Embryonic facial prominence (tissue), 1 donor: ENCODE measurements around the gene DLG2.
"Not testable (repeated sequence)": the region's sequence is repeated elsewhere in the genome, so short reads cannot be mapped to it uniquely, and the experiment has no call there.

Source experiments
- DNase-seq: peaks from one replicate; pipeline ENCODE4 v3.0.0-alpha.2; 2016; ENCODE audit errors: extremely low spot score

Gene DLG2

GRCh38 chr11:83785942-83786341 is 1841.2 kb downstream of the DLG2 start:
- DNase-seq = no peak

DNA sequence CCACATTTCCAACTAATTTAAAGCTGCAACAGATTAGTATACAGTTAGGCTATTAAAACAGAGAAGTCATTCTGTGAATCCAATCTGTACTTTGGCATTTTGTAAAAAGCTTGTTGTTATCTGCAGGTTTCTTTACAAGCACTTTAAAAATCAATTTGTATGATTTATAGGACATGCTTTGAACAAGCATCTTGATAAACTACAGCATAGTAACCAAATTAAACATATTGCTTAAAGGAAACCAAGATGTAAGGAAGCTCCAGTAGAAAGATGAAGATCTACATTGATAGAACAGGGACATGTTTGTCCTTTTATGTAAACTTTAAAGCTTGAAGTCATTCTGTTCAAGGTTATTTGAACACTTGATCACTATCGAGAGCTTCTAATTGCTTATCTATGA is 1842.7 kb downstream of the DLG2 start:
- DNase-seq = no peak

- DNase-seq = no peak
These were observed 1844.8 kb downstream of the DLG2 start for GRCh38 chr11:83782329-83782728.

DNA sequence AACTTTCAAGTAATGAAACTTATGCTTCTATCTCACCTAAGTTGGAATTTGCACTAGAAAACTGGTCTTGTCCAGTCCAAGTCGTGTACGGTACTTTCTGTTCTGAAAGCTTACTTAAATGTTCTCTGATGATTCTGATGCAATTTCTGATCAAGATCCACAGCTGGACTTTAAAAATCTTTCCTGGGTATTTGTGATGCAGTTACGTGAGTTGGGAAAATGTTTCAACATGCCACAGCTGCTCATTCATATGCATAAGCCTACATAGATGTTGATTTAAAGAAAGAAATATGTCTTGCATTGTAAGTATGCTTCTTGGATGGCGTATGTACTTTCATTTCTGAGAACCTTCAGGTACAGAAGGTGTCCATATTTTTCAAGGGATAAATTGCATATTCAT is 1847.3 kb downstream of the DLG2 start:
- no peak for DNase-seq

DNA sequence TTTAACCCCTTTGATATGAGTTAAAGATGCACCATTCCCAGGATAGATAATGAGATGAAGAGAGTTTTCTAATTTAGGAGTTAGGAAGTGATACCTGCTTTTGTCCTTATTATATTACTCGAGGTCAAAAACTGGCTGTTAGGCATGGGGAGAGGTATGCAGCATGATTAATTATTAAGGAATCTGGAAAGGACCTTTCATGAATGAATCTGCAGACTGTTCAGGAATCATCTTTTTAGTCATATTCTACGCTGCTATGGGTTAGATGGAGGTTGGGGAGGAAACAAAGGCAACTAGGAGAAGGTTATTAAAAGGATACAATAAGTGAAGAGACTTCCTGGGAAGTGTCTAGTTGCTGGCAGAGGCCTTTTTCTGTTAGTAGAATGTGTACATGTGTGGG is 1848.5 kb downstream of the DLG2 start:
- DNase-seq = no peak

- no peak for DNase-seq
These were observed 1852.9 kb downstream of the DLG2 start for GRCh38 chr11:83773950-83774880.

DNA sequence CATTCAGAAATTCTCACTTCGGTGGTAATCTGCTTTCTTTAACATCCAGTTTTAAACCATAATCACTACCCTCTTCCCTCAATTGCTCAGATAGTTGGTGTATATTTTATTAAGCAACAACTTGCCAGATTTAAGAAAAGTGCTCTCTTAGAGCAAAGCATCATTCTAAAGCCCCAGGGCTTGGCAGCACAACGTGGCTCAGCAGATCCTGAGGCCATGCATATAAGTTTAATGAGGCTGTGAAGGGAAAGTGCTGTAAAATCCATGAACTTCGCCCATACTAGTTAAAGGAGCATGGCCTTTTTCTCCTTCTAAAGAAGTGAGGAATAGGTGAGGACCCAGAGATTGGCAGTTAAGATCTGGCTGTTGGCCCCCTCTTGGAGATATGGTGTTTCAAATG is 1858.7 kb downstream of the DLG2 start:
- DNase-seq = no peak

DNA sequence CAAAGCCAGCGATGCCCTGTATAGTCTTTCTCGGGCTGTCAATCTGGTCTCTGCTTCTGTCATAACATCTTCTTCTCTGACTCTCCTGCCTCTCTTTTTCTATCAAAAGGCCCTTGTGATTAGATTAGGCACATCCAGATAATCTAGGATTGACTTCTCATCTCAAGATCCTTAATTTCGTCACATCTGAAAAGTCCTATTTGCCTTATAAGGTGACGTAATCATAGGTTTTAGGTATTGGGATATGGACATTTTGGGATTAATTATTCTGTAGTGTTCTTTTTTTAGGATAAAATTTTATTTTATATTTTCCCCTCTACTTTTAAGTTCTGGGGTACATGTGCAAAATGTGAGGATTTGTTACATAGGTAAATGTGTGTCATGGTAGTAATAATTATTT is 1860.2 kb downstream of the DLG2 start:
- no peak for DNase-seq

- DNase-seq = no peak
These were observed 1862.5 kb downstream of the DLG2 start for GRCh38 chr11:83764643-83765042.

GRCh38 chr11:83760932-83761331 is 1866.2 kb downstream of the DLG2 start:
- no peak for DNase-seq

- no peak for DNase-seq
These were observed 1868.0 kb downstream of the DLG2 start for GRCh38 chr11:83759148-83759547.

- no peak for DNase-seq
These were observed 1876.1 kb downstream of the DLG2 start for GRCh38 chr11:83751041-83751440.

- DNase-seq = no peak
These were observed 1880.1 kb downstream of the DLG2 start for GRCh38 chr11:83746921-83747585.

- no peak for DNase-seq
These were observed 1882.4 kb downstream of the DLG2 start for GRCh38 chr11:83744620-83745192.

- DNase-seq = no peak
These were observed 1890.5 kb downstream of the DLG2 start for GRCh38 chr11:83736684-83737083.

DNA sequence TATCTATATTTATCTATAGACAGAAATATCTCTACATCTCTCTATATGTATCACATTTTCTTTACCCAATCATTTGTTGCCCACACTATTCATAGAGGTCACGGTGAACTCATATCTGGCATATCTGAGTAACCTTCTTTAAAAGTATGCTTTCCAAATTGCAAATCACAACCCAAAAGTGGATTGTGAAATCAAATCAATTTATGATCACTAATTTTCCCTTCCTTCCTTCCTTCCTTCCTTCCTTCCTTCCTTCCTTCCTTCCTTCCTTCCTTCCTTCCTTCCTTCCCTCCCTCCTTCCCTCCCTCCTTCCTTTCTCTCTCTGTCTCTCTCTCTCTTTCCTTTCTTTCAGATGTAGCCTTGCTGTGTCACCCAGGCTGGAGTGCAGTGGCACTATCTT is 1893.0 kb downstream of the DLG2 start:
- no peak for DNase-seq

DNA sequence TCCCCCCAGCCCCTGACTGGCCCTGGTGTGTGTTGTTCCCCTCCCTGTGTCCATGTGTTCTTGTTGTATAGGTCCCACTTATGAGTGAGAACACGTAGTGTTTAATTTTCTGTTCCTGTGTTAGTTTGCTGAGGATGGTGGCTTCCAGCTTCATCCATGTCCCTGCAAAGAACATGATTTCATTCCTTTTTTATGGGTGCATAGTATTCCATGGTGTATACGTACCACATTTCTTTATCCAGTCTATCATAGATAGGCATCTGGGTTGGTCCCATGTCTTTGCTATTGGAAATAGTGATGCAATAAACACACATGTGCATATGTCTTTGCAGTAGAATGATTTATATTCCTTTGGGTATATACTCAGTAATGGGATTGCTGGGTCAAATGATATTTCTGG is 1895.9 kb downstream of the DLG2 start:
- DNase-seq = not testable (repeated sequence)

- no peak for DNase-seq
These were observed 1898.9 kb downstream of the DLG2 start for GRCh38 chr11:83728281-83728680.

- no peak for DNase-seq
These were observed 1899.9 kb downstream of the DLG2 start for GRCh38 chr11:83727251-83727650.

GRCh38 chr11:83726316-83726715 is 1900.8 kb downstream of the DLG2 start:
- DNase-seq = no peak

DNA sequence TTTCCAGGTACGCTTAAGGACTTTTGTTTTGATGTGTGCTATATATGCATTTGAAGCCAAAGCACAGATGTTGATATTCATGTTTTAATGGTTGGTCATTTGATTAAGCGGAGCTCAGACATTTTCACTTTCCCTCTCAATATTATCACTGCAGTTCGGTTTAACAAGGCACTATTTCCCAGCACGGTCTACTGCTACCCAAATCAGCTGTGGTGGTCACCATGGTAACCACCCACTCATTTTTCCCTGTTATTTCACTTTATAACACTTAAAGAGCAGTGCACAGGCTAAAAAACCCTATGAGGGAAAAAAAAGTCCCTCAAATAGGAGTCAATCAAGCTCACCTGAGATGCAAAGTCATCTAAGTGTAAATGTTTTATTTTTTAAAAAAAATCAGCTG is 1901.4 kb downstream of the DLG2 start:
- DNase-seq = no peak

DNA sequence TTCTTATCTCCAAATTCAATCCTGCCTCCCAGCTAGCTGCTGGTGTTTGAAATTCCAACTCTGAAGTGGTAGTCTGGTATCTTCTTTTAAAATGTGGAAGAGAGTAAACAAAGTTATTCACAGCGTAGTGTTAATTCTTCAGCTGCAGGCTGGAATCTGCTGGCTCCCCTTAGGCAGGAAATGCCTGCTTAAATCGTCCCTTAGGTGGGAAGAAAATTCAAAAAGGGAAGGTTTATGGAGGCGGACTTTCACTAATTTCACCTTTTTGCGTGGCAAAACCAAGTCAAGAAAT is 1901.9 kb downstream of the DLG2 start:
- no peak for DNase-seq

GRCh38 chr11:83723999-83724398 is 1903.1 kb downstream of the DLG2 start:
- peak; percentile 51 for DNase-seq
